Activated T-helper 17 cell treated with anti-CD3 and anti-CD28 coated beads, Interleukin-2, amount 50 U/mL, for 72 hours (primary cell): Measurements from ENCODE around the gene NCR2. TPM values are rescaled to one million over a fixed set of nuclear protein-coding genes. Genes with fewer than 3 reads are reported as not detected.

Experiments used
- ATAC-seq: fragments of 150-1000 bp; cut with Tn5 transposase; replicated peaks from 2 replicates; pipeline ENCODE4 v1.10.0; 2021; ENCODE audit warnings: mild to moderate bottlenecking, moderate library complexity
- H3K27ac Mint-ChIP-seq: one replicate; pipeline ENCODE4 v1.8.0; 2022; ENCODE audit warnings: mixed read lengths
- H3K27me3 Mint-ChIP-seq: one replicate; pipeline ENCODE4 v1.8.0; 2022; ENCODE audit warnings: mixed read lengths
- H3K36me3 Mint-ChIP-seq: one replicate; pipeline ENCODE4 v1.8.0; 2022; ENCODE audit warnings: low read depth, mild to moderate bottlenecking, mixed read lengths
- H3K4me1 Mint-ChIP-seq: one replicate; pipeline ENCODE4 v1.8.0; 2022; ENCODE audit warnings: mixed read lengths
- H3K4me3 Mint-ChIP-seq: one replicate; pipeline ENCODE4 v1.8.0; 2022; ENCODE audit warnings: mild to moderate bottlenecking, mixed read lengths
- H3K9me3 Mint-ChIP-seq: one replicate; pipeline ENCODE4 v1.8.0; 2022; ENCODE audit warnings: mixed read lengths
- total RNA-seq, 2 donors: library from RNA; stranded (reverse); gene quantifications; one replicate each; pipeline ENCODE4 v1.2.3, GENCODE V29; 2022

Gene NCR2
- total RNA-seq, 2 donors from 2014 or later, result not detected

DNA sequence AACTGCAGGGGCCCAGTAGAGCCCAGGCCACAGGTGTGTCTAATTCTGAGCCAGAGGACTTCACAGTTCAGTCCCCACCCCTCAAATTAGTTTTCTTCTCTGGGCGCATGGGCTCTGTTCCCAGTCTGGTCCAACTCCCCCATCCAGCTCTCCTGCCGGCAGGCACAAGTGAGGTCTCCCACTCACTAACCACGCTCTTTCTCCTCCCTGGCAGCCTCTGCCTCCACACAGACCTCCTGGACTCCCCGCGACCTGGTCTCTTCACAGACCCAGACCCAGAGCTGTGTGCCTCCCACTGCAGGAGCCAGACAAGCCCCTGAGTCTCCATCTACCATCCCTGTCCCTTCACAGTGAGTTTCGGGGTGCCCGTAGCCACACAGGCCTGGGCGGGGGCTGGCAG, 6.2 kb downstream of the NCR2 start:
- Mint-ChIP-seq H3K27me3 (peaks cover 8% of the 10 kb centered on the region), H3K4me1 (peaks cover 18% of the 10 kb centered on the region), H3K9me3 (no peaks in the 10 kb centered on the region), H3K4me3 (no peak overlapping the region), H3K36me3 (no peaks in the 10 kb centered on the region), H3K27ac (no peak overlapping the region)
- ATAC-seq, result no peak

DNA sequence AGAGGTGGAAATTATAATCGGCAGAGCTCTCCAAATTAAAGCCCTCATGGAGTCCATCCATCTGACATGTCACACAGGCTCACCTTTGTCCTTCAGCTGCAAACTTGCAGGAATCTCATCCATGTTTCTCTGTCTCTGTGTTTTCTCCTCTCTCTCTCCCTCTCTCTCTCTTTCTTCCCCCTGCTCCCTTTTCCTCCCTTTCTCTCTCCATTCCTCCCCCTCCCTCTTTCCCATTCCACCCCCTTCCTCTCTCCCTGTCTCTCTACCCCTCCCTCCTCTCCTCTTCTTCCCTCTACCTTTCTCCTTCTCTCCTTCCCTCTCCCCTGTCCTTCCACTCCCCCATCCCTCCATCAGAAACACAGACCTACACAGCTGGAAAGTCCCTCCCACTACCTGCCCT, 6.8 kb downstream of the NCR2 start:
- no peak for ATAC-seq
- H3K27me3 Mint-ChIP-seq, result peaks cover 8% of the 10 kb centered on the region
- H3K9me3 Mint-ChIP-seq, result no peaks in the 10 kb centered on the region
- H3K4me1 Mint-ChIP-seq, result peaks cover 18% of the 10 kb centered on the region
- H3K27ac Mint-ChIP-seq, result no peak overlapping the region
- H3K36me3 Mint-ChIP-seq, result no peaks in the 10 kb centered on the region
- no peak overlapping the region for H3K4me3 Mint-ChIP-seq

DNA sequence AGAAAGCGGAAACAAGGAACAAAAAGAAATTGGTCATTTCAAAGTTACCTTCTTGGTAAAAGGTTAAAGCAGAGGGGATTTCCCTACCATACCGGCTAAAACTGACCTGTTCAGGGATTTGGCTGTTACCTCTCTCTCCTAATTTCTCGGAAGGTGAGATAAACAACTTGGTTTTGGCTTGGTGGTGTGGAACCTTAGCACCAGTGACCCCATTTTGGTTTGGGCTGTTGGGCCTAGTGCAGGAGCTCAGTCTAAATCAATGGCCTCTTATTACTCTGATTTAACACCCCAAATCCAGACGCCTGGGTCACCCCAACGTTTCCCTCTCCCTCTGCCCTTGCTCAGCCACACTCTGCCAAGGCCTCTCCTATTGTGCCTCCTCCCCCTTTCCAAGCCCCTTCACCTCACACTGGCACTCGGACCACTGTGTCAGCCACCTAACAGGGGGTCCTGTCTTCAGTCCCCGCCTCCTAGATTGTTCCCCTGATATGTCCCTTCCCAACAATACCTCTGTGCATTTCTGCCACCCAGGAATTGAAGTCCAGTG, 8.3 kb downstream of the NCR2 start:
- H3K27ac Mint-ChIP-seq, result peak overlapping the region; percentile 87
- no peaks in the 10 kb centered on the region for H3K9me3 Mint-ChIP-seq
- peaks cover 8% of the 10 kb centered on the region for H3K27me3 Mint-ChIP-seq
- H3K4me1 Mint-ChIP-seq, result peaks cover 18% of the 10 kb centered on the region
- no peak for ATAC-seq
- H3K36me3 Mint-ChIP-seq, result no peaks in the 10 kb centered on the region
- H3K4me3 Mint-ChIP-seq, result no peak overlapping the region

DNA sequence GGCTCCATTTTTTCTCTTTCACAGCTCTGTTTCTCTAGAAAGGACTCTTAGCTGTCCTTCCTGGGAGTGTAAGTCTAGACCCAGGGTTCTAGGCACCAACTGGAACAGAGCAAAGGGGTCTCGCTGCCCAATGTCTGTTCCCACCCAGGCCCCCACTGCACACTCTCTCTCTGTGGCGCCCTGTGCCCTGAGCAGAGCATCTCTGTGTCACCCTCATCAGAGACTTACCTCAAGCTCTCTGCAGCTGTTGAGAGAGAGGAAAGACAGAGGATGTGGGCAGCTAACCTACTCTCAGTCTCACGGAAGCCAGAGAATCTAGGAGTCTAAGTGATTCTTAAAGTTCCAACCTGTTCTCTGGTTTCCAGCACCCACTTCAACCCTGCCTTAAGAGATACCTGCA, 9.5 kb downstream of the NCR2 start:
- H3K9me3 Mint-ChIP-seq, result no peaks in the 10 kb centered on the region
- H3K4me3 Mint-ChIP-seq, result peak overlapping the region; percentile 22
- no peaks in the 10 kb centered on the region for H3K36me3 Mint-ChIP-seq
- peaks cover 18% of the 10 kb centered on the region for H3K4me1 Mint-ChIP-seq
- H3K27ac Mint-ChIP-seq, result peak overlapping the region; percentile 87
- peaks cover 8% of the 10 kb centered on the region for H3K27me3 Mint-ChIP-seq
- ATAC-seq, result peak; percentile 95

DNA sequence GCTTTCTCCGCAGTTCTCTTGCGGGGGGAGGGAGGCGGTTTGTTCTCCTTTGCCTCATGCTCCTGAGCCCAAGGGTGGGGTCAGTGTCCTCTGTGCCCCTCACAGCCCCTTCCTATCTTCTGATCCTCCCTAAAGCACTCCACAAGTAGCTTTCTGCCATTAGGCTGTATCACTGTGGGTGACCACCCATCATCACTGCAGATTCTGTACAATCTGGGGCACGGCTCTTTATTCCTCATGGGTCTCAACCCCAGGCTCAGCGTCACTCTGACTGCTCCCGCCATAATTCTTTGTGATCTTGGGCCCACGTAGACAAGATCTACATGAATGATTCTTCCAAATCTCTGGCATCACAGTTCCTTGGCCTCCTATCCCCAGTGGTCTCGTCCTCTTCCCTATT, 10.5 kb downstream of the NCR2 start:
- Mint-ChIP-seq H3K27me3 (peaks cover 13% of the 10 kb centered on the region), H3K4me3 (no peak overlapping the region), H3K27ac (peak overlapping the region; percentile 87), H3K36me3 (no peaks in the 10 kb centered on the region), H3K9me3 (no peaks in the 10 kb centered on the region), H3K4me1 (peaks cover 18% of the 10 kb centered on the region)
- no peak for ATAC-seq

DNA sequence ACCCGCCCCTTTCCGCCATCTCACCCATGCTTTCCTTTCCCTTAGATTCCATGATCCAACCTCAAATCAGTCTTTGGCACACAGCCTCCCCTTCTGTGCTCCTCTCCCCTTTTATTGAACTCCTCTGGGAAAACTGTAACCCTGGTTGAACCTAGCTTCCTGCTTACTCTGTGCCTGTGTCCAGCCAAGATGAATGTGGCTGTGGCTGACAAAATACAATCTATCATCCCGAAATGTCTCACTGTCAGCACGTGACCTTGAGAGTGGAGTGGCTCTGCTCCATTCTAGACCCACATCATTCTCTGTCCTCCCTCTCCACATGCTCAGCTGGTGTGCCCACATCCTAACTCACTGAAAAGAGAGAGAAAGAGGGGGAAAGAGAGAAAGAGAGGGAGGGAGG, 11.0 kb downstream of the NCR2 start:
- H3K36me3 Mint-ChIP-seq, result no peaks in the 10 kb centered on the region
- no peak overlapping the region for H3K4me3 Mint-ChIP-seq
- H3K9me3 Mint-ChIP-seq, result no peaks in the 10 kb centered on the region
- peaks cover 14% of the 10 kb centered on the region for H3K27me3 Mint-ChIP-seq
- H3K4me1 Mint-ChIP-seq, result peaks cover 18% of the 10 kb centered on the region
- ATAC-seq, result no peak
- no peak overlapping the region for H3K27ac Mint-ChIP-seq

DNA sequence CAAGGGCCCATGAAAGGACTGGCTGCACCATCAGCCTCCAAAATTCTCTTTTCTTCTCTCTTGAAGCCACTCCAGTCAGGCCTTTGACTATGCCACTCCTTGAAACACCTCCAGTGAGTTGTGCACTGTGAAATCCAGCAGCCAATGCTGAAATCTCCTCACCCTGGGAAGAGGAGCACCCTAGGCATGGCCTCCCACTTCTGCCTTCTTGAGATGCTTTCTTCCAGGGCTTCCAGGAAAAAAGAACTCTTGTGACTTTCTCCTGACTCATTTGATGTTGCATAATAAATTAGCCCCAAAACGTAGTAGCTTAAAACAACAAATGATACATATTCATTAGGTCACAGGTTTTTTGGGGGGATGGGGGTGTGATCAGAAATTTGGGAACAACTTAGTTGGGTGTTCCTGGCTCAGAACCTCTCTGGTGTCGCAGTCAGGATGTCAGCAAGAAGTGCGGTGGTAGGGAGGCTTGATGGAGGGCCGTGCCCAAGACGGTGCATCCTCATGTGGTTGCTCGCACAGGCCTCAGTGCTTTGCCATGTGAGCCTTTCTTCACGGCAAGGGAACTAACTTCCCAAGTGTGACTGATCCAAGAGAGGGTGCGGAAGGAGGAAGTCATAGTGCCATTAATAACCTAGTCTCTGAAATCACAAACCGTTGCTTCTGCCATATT, 12.1 kb downstream of the NCR2 start:
- no peak overlapping the region for H3K4me3 Mint-ChIP-seq
- H3K27ac Mint-ChIP-seq, result no peak overlapping the region
- peaks cover 18% of the 10 kb centered on the region for H3K4me1 Mint-ChIP-seq
- H3K27me3 Mint-ChIP-seq, result peaks cover 9% of the 10 kb centered on the region
- no peaks in the 10 kb centered on the region for H3K36me3 Mint-ChIP-seq
- no peaks in the 10 kb centered on the region for H3K9me3 Mint-ChIP-seq
- no peak for ATAC-seq

DNA sequence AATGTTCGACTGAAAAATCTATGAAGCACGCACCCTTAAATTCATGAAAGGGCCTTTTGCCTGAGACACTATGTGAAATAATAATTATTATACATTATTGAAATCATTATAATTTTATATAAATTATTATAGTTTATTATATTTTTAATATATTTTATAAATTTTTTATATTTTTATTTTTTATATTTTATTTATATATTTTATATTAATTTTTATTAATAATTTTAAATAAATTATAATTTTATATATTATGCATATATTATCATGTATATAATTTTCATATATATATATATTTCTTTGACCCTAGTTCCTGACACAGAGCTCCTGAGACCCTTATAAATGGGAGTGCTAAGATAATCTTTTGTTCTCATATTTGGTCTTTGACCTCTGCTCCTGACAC, 13.5 kb downstream of the NCR2 start:
- ATAC-seq, result no peak
- H3K27ac Mint-ChIP-seq, result no peak overlapping the region
- no peaks in the 10 kb centered on the region for H3K36me3 Mint-ChIP-seq
- H3K9me3 Mint-ChIP-seq, result no peaks in the 10 kb centered on the region
- peaks cover 18% of the 10 kb centered on the region for H3K4me1 Mint-ChIP-seq
- H3K4me3 Mint-ChIP-seq, result no peak overlapping the region
- peaks cover 13% of the 10 kb centered on the region for H3K27me3 Mint-ChIP-seq

DNA sequence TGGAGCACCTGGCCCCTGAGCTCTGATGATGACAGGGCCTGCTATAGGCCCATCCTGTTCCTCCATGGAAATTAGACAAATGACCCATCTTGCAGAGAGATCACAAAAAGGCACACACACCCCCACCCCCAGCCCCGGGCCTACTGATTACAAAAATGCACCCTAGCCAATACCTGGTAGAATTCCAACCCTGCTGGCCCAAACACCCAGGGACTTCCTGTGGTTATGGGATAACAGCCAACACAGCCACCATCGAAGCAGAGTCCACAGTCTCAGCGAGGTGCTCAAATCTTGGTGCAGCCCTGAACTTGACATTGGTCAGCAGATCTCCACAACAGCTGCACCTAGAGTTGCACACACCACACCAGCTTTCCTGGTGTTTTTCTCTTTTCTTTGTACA, 17.0 kb downstream of the NCR2 start:
- H3K27me3 Mint-ChIP-seq, result peaks cover 13% of the 10 kb centered on the region
- H3K27ac Mint-ChIP-seq, result no peak overlapping the region
- no peak for ATAC-seq
- no peaks in the 10 kb centered on the region for H3K36me3 Mint-ChIP-seq
- H3K4me1 Mint-ChIP-seq, result no peaks in the 10 kb centered on the region
- no peaks in the 10 kb centered on the region for H3K9me3 Mint-ChIP-seq
- H3K4me3 Mint-ChIP-seq, result no peak overlapping the region

DNA sequence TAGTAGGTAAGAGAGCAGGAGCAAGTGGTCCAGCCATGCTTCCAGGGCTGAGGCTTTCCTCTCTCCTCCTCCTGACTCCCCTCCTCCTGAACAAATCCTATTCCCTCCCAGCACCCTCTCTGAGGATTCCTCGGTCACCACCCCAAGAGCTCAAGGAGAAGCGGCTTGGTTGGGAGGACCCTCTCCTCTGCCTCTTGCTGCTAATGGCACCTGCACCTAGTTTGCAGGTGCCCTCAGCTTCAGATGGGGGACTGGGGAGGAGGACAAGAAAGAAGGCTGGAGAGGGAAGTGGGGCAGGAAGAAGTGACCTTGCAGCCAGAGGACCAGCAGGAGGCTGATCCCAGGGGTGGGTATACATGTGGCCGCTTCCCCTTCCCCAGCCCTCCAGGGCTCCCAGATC, 17.5 kb downstream of the NCR2 start:
- peaks cover 13% of the 10 kb centered on the region for H3K27me3 Mint-ChIP-seq
- no peak overlapping the region for H3K27ac Mint-ChIP-seq
- no peaks in the 10 kb centered on the region for H3K9me3 Mint-ChIP-seq

DNA sequence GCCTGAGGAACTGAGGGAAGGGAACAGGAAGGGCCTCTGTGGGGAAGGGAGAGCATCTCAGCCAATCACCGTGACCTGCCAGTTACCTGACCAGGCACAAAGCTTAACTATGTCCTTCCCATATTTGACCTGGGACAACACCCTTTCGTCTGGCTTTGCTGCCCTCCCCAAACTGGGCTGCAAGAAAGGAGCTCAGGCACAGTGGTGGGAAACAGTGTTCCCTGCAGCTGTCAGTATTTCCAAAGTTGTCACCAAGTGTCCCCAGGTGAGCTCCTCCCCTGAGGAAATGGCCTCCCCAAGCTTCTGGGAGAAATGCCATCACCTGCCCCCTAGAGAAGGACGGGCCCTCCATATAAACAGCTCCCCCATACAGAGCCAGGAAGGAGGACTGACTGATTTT, 17.9 kb downstream of the NCR2 start:
- H3K4me1 Mint-ChIP-seq, result no peaks in the 10 kb centered on the region
- H3K36me3 Mint-ChIP-seq, result no peaks in the 10 kb centered on the region
- H3K27me3 Mint-ChIP-seq, result peaks cover 13% of the 10 kb centered on the region
- H3K27ac Mint-ChIP-seq, result no peak overlapping the region
- no peak overlapping the region for H3K4me3 Mint-ChIP-seq
- no peaks in the 10 kb centered on the region for H3K9me3 Mint-ChIP-seq
- ATAC-seq, result no peak

More for the DNA sequence above, 17.5 kb downstream of the NCR2 start:
- no peak for ATAC-seq
- Mint-ChIP-seq H3K4me3 (no peak overlapping the region), H3K36me3 (no peaks in the 10 kb centered on the region), H3K4me1 (no peaks in the 10 kb centered on the region)

DNA sequence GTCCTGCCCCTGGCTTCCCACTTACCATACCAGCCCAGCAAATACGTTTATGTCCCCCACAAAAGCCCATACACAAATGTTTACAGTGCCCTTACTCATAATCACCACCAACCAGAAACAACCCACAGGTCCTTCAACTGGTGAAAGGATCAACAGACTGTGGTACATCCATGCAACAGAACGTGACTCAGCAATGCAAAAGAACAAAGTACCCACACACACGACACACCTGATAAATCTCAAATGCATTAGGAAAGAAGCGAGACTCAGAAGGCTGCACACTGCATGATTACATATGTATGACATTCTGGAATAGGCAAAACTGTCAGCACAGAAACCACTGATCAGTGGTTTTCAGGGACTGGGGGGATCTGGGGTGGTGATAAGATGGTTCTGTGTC, 20.5 kb downstream of the NCR2 start:
- ATAC-seq, result no peak
- H3K4me3 Mint-ChIP-seq, result no peak overlapping the region

DNA sequence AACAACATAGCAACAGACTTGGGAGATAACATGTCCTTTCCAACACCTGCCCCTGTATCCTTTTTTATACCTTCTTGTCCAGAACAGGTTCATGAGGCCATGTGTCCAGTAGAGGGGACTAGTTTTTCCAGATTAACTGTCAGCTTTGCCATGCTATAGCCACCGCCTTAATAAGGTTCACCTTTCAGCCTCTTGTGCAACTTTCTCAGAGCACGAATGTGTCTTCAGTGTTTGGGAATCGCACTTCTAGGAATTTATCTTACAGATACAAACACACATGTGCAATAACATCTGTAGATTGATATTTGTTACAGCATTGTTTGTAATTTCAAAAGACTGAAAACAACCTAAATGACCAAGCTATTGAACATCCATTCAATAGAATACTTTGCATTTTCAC, 21.4 kb downstream of the NCR2 start:
- no peak overlapping the region for H3K27ac Mint-ChIP-seq
- ATAC-seq, result no peak
- no peaks in the 10 kb centered on the region for H3K36me3 Mint-ChIP-seq
- H3K9me3 Mint-ChIP-seq, result peaks cover 10% of the 10 kb centered on the region
- H3K4me1 Mint-ChIP-seq, result no peaks in the 10 kb centered on the region
- no peak overlapping the region for H3K4me3 Mint-ChIP-seq
- H3K27me3 Mint-ChIP-seq, result peaks cover 19% of the 10 kb centered on the region

More for the DNA sequence above, 20.5 kb downstream of the NCR2 start:
- Mint-ChIP-seq H3K27ac (no peak overlapping the region), H3K36me3 (no peaks in the 10 kb centered on the region), H3K9me3 (peaks cover 10% of the 10 kb centered on the region), H3K27me3 (peaks cover 13% of the 10 kb centered on the region), H3K4me1 (no peaks in the 10 kb centered on the region)

DNA sequence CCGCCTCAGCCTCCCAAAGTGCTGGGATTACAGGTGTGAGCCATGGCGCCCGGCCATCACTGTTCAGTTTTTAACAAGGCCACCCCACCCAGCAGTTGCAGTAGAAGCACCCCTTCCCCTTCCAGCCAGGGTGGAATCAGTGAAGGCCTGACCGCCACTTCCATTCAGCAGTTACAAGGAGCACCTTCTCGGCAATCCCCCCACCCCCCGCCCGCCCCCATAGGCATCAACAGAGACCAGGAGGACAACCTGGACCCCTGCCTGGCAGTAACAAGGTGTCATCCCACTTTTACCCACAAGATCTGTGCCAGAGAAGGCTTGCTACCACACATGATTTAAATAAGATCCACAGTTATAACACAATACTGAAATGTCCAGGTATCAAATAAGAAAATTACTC, 23.1 kb downstream of the NCR2 start:
- Mint-ChIP-seq H3K27ac (no peak overlapping the region), H3K4me3 (no peak overlapping the region), H3K36me3 (no peaks in the 10 kb centered on the region), H3K4me1 (no peaks in the 10 kb centered on the region), H3K9me3 (peaks cover 10% of the 10 kb centered on the region), H3K27me3 (peaks cover 19% of the 10 kb centered on the region)
- no peak for ATAC-seq

DNA sequence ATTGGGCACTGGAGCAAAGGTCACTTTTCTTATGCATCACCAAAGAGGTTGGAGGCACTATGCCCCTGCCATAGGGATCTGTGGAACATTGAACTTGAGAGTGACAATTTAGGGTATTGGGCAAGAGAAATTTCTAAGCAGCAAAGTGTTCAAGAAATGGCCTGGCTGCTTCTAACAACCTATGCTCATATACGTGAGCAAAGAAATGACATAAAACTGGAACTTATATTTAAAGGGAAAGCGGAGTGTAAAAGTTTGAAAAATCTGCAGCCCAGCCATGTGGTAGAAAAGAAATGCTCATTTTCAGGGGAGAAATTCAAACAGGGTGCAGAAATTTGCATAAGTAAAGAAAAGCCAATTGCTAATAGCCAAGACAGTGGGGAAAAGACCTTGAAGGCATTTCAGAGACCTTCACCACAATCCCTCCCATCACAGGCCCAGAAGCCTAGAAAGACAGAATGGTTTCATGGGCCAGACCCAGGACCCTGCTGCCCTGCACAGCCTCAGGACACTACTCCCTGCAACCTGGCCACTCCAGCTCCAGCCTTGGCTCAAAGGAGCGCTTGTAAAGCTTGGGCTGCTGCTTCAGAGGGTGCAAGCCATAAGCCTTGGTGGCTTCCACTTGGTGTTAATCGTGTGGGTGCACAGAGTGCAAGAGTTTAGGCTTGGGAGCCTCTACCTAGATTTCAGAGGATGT, 24.4 kb downstream of the NCR2 start:
- H3K27ac Mint-ChIP-seq, result no peak overlapping the region

More for the DNA sequence above, 24.4 kb downstream of the NCR2 start:
- H3K9me3 Mint-ChIP-seq, result peaks cover 10% of the 10 kb centered on the region
- no peak overlapping the region for H3K4me3 Mint-ChIP-seq
- no peaks in the 10 kb centered on the region for H3K4me1 Mint-ChIP-seq
- no peak for ATAC-seq
- no peaks in the 10 kb centered on the region for H3K36me3 Mint-ChIP-seq
- H3K27me3 Mint-ChIP-seq, result peaks cover 22% of the 10 kb centered on the region
